KMS-11 (cell line): ENCODE results near the gene LGSN.

Experiments
- H2AFZ ChIP-seq: fragments of 200-600 bp; sonication (generic); 2 replicates; pipeline ENCODE4 v1.6.1; 2016; ENCODE audit warnings: antibody characterized with exemption, mixed run types, low read depth
- H3K27ac ChIP-seq: fragments of 200-600 bp; sonication (generic); 2 replicates; pipeline ENCODE4 v1.6.1; 2016; ENCODE audit warnings: mild to moderate bottlenecking, mixed run types
- H3K27me3 ChIP-seq: fragments of 200-600 bp; sonication (generic); 2 replicates; pipeline ENCODE4 v1.6.1; 2017; ENCODE audit warnings: mild to moderate bottlenecking, low read depth, mixed run types, moderate library complexity; ENCODE audit not compliant: insufficient read depth
- H3K36me3 ChIP-seq: fragments of 200-600 bp; sonication (generic); 2 replicates; pipeline ENCODE4 v1.6.1; 2017; ENCODE audit warnings: mild to moderate bottlenecking, mixed run types; ENCODE audit not compliant: insufficient read depth
- H3K4me1 ChIP-seq: fragments of 200-600 bp; sonication (generic); 2 replicates; pipeline ENCODE4 v1.6.1; 2016; ENCODE audit warnings: mild to moderate bottlenecking, low read depth, mixed run types; ENCODE audit not compliant: poor library complexity, severe bottlenecking
- H3K4me2 ChIP-seq: fragments of 200-600 bp; sonication (generic); 2 replicates; pipeline ENCODE4 v1.7.0; 2016; ENCODE audit warnings: mild to moderate bottlenecking, mixed run types
- H3K4me3 ChIP-seq: fragments of 200-600 bp; sonication (generic); IDR thresholded peaks from 2 replicates; pipeline ENCODE4 v1.6.1; 2017; ENCODE audit warnings: low read depth, low read length, mixed read lengths; ENCODE audit not compliant: insufficient read depth
- H3K79me2 ChIP-seq: fragments of 200-600 bp; sonication (generic); 2 replicates; pipeline ENCODE4 v1.6.1; 2016; ENCODE audit warnings: low read depth, mixed run types; ENCODE audit not compliant: insufficient read depth
- H3K9ac ChIP-seq: fragments of 200-600 bp; sonication (generic); 2 replicates; pipeline ENCODE4 v1.6.1; 2016; ENCODE audit warnings: mild to moderate bottlenecking, mixed run types
- H4K20me1 ChIP-seq: fragments of 200-600 bp; sonication (generic); 2 replicates; pipeline ENCODE4 v1.6.1; 2016; ENCODE audit warnings: mild to moderate bottlenecking, mixed run types; ENCODE audit not compliant: insufficient read depth
- TF ChIP-seq, protein P1 (sequence below): fragments of 200-600 bp; sonication (generic); conservative IDR thresholded peaks from 2 replicates; pipeline ENCODE4 v1.6.1; 2017; ENCODE audit warnings: low read depth, mild to moderate bottlenecking, antibody characterized with exemption, low read length, moderate library complexity, mixed read lengths

Gene LGSN

DNA sequence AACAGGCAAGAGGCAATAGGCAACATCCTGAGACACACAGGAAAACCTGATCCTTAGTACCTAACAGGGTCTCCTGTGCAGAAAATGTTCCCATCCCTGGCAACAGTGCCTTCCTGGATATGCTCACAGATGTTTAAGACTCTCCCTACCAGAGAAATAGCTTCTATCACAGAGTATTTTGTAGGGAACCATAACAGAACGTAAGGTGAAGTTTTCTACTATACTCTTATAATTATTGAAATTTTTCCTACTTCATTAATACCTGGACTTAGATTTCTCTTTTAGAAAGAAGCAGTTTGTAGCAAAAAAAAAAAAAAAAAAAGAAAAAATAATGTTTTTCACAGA is 33.5 kb upstream of the LGSN start:
- Histone ChIP-seq H3K9ac (no peak overlapping the region), H3K4me2 (no peak overlapping the region)

DNA sequence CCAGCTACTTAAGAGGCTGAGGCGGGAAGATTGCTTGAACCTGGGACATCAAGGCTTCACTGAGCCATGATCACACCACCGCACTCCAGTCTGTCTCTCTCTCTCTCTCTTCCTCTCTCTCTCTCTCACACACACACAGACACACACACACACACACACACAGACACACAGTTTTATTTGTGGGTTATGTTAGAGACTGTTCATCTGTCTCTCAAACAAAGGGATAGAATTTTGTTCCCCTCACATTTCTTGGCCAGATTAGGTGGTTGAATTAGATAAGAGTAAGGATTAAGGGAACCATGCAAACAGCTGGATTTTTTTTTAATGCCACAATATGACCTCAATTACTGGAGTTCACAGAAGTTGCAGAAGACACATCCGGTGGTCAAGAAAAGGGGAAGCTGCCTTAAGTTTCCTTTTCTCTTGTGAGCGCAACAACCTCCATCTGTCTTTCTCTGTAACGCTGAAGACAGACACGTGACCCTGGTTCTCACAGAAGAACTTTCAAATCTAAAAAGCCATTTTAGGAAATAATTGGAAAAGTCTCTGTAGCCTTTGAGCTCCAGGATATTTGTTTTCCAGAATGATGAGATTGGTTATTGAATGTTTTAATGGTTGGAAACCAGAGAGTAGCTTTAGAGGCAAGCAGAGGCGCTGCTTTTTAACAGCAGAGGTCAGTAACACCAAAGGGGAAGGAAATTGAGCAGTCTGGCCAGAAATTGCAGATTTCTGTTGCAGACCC is 32.9 kb upstream of the LGSN start:
- no peaks in the 10 kb centered on the region for H3K79me2 ChIP-seq
- no peak overlapping the region for H3K27ac ChIP-seq
- no peaks in the 10 kb centered on the region for H3K36me3 ChIP-seq
- no peak overlapping the region for H3K4me3 ChIP-seq
- no peaks in the 10 kb centered on the region for H3K4me1 ChIP-seq
- no peak overlapping the region for H3K4me2 ChIP-seq
- H2AFZ ChIP-seq = no peak overlapping the region
- no peak overlapping the region for H3K9ac ChIP-seq
- TF ChIP-seq, protein P1, sequence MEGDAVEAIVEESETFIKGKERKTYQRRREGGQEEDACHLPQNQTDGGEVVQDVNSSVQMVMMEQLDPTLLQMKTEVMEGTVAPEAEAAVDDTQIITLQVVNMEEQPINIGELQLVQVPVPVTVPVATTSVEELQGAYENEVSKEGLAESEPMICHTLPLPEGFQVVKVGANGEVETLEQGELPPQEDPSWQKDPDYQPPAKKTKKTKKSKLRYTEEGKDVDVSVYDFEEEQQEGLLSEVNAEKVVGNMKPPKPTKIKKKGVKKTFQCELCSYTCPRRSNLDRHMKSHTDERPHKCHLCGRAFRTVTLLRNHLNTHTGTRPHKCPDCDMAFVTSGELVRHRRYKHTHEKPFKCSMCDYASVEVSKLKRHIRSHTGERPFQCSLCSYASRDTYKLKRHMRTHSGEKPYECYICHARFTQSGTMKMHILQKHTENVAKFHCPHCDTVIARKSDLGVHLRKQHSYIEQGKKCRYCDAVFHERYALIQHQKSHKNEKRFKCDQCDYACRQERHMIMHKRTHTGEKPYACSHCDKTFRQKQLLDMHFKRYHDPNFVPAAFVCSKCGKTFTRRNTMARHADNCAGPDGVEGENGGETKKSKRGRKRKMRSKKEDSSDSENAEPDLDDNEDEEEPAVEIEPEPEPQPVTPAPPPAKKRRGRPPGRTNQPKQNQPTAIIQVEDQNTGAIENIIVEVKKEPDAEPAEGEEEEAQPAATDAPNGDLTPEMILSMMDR = no peak
- H3K27me3 ChIP-seq = no peaks in the 10 kb centered on the region
- no peaks in the 10 kb centered on the region for H4K20me1 ChIP-seq

More for the DNA sequence above, 33.5 kb upstream of the LGSN start:
- H3K36me3 ChIP-seq = no peaks in the 10 kb centered on the region
- H4K20me1 ChIP-seq = no peaks in the 10 kb centered on the region
- H3K4me1 ChIP-seq = no peaks in the 10 kb centered on the region
- H2AFZ ChIP-seq = no peak overlapping the region
- no peak overlapping the region for H3K4me3 ChIP-seq
- H3K27ac ChIP-seq = no peak overlapping the region
- TF ChIP-seq, protein P1 = no peak
- H3K27me3 ChIP-seq = no peaks in the 10 kb centered on the region
- no peaks in the 10 kb centered on the region for H3K79me2 ChIP-seq

DNA sequence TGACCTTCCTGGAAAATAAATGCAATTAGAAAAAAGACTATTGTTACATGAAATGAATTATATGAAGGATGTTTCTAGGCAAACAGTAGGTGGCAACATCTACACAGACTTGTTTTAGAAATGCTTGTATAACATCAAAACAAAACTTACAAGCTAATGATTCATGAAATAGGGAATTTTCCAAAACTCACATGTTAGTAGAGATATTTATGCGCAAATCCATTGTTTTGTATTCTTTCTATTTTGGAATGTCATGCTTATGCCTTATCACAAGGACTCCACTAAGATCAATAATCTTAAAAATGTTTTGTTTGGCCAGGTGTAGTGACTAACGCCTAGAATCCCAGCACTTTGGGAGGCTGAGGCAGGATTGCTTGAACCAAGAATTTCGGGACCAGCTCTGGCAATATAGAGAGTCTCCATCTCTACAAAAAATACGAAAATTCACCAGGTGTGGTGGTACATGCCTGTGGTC is 32.3 kb upstream of the LGSN start:
- Histone ChIP-seq H3K9ac (no peak overlapping the region), H3K79me2 (no peaks in the 10 kb centered on the region), H3K36me3 (no peaks in the 10 kb centered on the region), H3K4me1 (no peaks in the 10 kb centered on the region), H4K20me1 (no peaks in the 10 kb centered on the region), H3K27me3 (no peaks in the 10 kb centered on the region), H3K4me2 (no peak overlapping the region), H3K4me3 (no peak overlapping the region), H3K27ac (no peak overlapping the region), H2AFZ (no peak overlapping the region)
- TF ChIP-seq, protein P1 = 0 out of 2 replicates have a peak, but pooled peaks have one; percentile 19

DNA sequence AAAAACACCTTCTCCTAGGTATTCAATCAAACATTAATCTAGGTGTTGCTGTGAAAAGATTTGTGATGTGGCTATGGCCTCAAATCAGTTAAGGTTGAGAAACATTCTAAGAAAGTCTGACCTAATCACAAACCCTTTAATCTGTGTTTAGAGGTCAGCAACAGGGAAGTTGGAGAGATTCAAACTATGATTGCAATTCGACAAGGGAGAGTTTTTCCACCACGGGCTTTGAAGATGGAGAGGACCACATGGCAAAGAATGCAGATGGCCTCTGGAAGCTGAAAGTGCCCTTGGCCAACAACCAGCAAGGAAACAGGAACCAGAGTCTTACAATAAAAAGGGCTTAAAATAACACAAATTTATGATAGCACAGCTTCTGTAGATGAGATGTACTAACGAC is 29.6 kb upstream of the LGSN start:
- H3K36me3 ChIP-seq = no peaks in the 10 kb centered on the region
- H3K79me2 ChIP-seq = no peaks in the 10 kb centered on the region
- H3K27me3 ChIP-seq = no peaks in the 10 kb centered on the region
- no peak overlapping the region for H3K27ac ChIP-seq
- H3K4me3 ChIP-seq = no peak overlapping the region
- no peak overlapping the region for H2AFZ ChIP-seq
- H4K20me1 ChIP-seq = no peaks in the 10 kb centered on the region
- TF ChIP-seq, protein P1 = no peak
- H3K9ac ChIP-seq = no peak overlapping the region
- H3K4me2 ChIP-seq = no peak overlapping the region
- no peaks in the 10 kb centered on the region for H3K4me1 ChIP-seq
